NCI-H146 (cell line): ENCODE data around the gene ADAM12.
A peak's percentile ranks its signal among the peaks of the same experiment; 100 is the strongest.
"Not testable (repeated sequence)": the region's sequence is repeated elsewhere in the genome, so short reads cannot be mapped to it uniquely, and the experiment has no call there.

Source experiments
- DNase-seq: peaks from one replicate; lab custom pipeline; 2025; lab: John Stamatoyannopoulos, UW

ADAM12 gene

GRCh38 chr10:126374435-126374834, 13.8 kb downstream of the ADAM12 start:
- no peak for DNase-seq

DNA sequence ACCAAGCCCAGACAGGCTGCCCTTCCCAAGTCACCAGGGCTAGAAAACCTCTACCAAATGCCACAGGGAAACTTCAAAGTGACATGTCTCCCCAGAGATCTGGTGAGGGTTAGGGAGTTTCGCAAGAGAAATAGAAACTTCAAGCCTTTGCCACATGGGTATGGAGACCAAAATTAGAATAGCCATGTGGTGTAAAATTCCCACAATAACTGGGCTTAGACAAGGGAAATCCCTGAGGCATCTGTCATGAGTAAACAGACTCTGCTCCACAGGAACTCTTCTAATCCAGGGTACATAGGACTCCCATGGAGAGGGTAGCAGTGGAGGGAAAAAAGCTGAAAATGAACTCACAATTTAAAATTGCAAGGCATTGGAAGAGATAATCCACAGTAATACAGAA, 14.3 kb downstream of the ADAM12 start:
- DNase-seq: peak; percentile 77

- peak; percentile 23 for DNase-seq
These were observed 15.1 kb downstream of the ADAM12 start for GRCh38 chr10:126373147-126373546.

- no peak for DNase-seq
These were observed 15.9 kb downstream of the ADAM12 start for GRCh38 chr10:126372396-126372795.

DNA sequence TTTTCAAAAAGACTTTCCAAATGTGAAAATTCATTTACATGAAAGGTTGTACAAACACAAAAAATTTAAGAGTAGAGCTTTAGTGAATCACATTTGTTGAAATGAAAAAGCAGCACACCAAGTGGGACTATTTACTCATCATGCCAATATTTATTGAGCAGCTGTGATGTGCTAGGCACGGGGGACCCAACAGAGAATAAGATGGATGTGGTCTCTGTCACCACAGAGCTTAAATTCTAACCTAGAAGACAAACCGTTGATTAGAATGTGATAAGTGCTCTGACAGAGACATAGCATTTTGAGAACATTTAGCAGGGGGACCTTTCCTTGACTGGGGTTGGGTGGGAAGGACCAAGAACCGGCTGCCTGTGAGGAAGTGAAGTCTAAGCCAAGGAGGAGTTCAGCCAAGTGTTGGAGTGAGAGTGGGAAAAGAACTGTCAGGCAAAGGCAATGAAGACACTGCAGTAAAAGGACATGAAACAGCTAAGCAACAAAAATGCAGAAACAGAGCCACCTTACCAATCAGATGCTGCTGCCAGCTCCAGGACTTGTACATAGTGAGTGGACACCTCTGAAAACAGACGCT, 19.1 kb downstream of the ADAM12 start:
- DNase-seq: no peak

DNA sequence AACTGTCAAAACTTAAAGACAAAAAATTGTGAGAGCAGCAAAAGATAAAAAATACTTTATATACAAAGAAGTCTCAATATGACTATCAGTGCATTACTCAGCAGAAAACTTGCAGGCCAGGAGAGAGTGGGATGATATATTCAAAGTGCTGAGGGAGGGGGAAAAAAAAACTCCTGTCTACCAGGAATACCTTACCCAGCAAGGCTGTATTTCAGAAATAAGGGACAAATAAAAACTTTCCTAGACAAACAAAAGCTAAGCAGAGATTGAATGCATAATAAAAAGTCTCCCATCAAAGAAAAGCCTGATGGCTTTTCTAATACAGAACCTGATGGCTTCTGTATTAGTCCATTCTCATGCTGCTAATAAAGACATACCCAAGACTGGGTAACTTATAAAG, 31.1 kb downstream of the ADAM12 start:
- DNase-seq: no peak

- DNase-seq: no peak
These were observed 34.6 kb downstream of the ADAM12 start for GRCh38 chr10:126353666-126354065.

DNA sequence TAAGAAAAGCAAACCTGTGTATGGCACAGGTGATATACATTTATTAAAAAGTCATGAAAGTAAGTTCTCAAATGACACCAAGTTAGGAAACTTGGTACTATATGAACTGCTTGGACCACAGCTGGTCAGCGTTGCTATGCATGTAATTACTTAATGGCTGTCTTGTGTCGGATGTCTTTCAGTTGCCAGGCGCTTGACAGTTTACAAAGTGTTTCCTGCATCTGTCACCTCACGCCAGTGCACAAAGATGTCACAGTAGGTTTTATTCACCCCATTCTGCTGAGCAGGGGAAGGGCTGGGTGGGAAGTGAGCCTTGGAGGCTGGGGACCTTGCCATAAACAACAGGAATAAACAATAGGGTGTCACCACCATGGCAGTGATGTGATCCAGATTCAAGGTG, 35.8 kb downstream of the ADAM12 start:
- peak; percentile 71 for DNase-seq

GRCh38 chr10:126351021-126351420, 37.3 kb downstream of the ADAM12 start:
- DNase-seq: no peak

DNA sequence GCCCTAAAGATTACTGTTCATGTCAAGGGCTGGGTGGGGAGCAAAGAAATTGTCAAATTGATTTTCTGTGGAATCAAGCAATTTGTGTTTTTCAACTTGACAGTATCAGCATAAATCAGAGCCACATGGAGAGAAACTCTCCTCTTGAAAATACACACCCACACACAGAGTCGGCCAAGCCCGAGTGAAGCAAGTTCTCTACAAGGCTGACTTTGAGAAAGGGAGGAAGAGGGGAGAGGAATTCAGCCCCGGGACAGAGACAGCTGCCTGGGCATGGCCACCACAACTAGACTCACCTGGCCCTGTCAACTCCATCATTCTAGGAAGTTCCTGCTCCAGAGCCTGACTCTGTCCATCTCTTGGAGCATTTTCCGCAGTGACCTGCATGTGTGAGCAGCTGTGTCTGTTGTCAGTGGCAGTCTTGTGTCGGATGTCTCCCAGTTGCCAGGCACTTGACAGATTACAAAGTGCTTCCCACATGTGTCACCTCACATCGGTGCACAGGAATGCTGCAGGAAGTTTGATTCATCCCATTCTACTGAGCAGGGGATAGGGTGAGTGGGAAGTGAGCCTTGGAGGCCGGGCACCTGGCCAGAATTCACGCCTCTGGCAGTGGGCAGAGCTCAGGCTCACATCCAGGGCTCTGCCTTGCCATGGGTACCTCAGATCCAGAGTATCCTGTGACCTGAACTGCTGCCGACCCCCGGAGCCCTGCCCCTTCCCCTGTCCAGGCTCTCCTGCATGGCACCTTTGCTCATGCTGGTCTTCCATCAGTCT, 37.9 kb downstream of the ADAM12 start:
- DNase-seq: no peak

DNA sequence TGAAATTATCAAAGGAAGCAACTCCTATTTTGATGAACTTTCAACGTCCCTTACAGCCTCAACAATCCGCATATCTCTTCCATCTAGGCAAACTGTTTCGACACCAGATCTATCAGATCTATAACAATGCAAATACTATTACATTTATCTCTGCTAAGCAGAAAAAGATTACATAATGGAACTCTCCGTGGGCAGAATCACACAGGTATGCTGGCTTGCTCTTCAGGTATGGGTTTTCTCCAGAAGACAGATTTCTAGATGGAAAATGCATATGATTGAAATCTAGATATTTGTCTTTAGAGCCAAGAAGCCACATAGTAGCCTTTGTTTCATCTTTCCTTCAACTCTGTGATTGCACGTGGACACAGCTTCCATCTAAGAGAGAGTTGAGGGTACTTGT, 38.6 kb downstream of the ADAM12 start:
- DNase-seq: no peak

DNA sequence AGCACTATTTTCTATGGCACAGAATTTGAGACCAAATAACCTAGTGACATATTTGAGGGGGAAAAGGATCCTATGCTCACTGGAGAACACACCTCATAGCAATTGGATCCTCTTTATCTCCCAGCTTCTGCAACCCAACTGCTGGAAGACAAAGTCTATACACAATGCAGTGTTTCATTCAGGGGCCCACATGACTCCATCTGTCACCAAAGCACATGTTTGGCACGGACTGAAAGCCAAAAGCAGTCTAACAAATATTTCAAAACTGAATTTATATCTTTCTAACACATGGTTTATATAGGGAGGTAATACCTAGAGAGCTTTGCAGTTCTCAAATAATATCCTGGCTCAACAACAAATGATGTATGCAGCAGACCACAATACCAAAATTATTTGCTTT, 39.2 kb downstream of the ADAM12 start:
- no peak for DNase-seq

DNA sequence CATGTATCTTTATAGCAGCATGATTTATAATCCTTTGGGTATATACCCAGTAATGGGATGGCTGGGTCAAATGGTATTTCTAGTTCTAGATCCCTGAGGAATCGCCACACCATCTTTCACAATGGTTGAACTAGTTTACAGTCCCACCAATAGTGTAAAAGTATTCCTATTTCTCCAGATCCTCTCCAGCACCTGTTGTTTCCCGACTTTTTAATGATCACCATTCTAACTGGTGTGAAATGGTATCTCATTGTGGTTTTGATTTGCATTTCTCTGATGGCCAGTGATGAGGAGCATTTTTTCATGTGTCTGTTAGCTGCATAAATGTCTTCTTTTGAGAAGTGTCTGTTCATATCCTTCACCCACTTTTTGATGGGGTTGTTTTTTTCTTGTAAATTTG, 44.8 kb downstream of the ADAM12 start:
- not testable (repeated sequence) for DNase-seq

GRCh38 chr10:126342680-126343079, 45.6 kb downstream of the ADAM12 start:
- no peak for DNase-seq

- no peak for DNase-seq
These were observed 46.8 kb downstream of the ADAM12 start for GRCh38 chr10:126341491-126341890.

GRCh38 chr10:126337251-126337810, 50.9 kb downstream of the ADAM12 start:
- DNase-seq: no peak

DNA sequence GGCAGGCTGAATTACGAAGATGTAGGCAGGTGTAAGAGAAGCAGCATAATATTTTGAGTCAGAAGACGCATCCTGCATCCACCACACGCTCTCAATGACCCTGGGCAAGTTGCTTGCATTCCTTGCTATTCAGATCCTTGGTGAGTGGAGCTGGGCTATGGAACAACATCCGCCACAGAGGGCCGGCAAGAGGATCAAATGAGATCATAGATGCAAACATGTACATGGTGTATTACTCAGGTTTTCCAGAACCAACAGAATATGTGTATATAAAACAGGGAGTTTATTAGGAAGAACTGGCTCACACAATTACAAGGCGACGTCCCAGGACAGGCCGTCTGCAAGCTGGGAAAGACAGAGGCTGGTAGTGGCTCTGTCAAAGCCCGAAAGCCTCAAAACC, 51.5 kb downstream of the ADAM12 start:
- DNase-seq: no peak

- DNase-seq: peak; percentile 9
These were observed 54.0 kb downstream of the ADAM12 start for GRCh38 chr10:126334272-126334671.

DNA sequence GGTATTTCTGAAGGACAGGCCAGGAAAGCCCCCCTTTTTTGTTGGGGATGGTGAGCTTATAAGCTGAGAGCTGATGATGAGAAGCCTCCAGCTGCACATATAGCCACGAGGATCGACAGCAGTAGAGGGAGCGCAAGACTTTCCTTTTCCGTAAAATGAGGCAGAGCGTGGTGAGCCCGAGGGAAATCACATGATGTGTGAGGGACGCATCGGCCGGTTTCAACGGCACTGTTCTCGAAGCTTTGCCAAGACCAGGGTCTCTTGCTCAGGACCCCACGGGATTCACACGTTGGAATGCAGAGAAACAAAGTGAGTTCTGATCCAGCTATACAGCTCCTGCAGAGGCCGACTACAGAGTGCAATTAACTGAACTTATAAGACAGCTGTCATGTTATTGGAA, 55.7 kb downstream of the ADAM12 start:
- DNase-seq: no peak

DNA sequence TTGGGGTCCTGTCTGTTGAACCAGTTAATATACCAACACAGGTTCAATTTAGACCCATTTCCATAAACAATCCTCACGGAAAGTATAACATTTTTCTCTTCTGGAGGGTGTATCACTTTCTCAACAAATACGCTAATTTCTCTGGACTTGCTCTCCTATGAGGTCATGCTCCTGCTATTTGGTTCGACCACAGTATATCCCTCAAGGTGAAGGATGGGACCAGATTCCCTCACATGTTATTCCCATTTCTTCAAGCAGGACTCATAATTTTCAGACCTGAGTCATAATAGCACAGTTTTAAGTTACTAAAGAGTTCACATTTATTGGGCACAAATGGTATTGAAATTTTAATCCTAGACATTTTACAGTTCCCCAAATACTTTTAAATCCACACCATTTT, 57.2 kb downstream of the ADAM12 start:
- DNase-seq: no peak

DNA sequence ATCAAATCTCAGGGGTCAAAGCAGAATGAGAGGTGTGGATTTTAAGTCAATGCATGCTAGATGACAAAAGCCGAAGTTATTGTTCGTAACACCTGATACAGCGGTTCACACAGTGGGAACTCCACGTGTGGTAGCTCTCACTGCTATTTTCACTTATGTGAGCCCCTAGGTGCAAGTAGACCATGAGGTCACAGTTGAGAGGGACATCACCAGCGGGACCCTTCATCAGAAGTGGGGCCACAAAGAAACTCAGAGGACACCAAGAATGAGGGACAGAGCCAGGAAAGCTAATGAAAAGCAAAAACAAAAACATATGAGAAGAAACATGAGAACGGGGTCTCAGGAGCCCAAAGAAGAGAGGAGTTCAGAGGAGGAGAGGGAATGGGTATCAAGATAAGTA, 63.5 kb downstream of the ADAM12 start:
- DNase-seq: no peak

DNA sequence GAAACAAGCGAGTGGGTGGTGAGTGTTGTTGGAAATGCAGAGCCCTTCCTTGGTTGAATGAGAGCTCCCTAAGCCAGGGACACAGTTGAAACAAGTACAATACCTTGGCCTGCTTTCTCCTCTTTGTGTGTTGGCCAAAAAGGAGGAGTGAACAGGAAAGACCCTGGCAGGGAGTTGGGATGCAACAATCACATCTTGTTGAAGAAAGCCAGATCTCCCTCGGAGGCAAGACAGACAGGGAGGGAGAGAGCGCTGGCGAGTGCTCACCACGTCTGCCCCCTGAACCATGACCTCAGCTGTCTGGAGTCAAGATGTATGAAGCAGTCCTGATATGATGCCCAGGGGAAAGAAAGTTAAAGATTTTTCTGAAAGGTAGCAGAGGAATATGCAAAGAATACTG, 66.8 kb downstream of the ADAM12 start:
- DNase-seq: no peak

DNA sequence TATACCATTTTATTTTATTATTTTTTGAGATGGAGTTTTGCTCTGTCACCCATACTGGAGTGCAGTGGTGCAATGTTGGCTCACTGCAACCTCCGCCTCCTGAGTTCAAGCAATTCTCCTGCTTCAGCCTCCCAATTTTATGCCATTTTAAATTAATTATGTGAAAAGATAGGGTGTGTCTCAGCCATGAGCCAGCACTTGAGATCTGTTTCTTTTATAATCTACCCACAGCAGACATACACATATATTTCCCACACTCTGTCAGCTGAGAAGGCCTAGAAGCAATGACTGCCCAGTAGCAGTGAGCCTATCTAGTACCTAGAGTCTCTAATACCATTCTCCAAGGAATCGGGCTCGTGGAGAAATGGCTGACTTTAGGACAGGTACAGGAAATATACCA, 70.5 kb downstream of the ADAM12 start:
- DNase-seq: no peak
